Skeletal muscle satellite cell (primary cell): ENCODE results near the gene SNTG2.
A peak's percentile ranks its signal among the peaks of the same experiment; 100 is the strongest.

Experiments
- H3K27me3 ChIP-seq: 2 replicates; pipeline ENCODE4 v1.7.0; 2013; ENCODE audit warnings: low read length; ENCODE audit not compliant: control insufficient read depth, insufficient read depth
- H3K36me3 ChIP-seq: 2 replicates; pipeline ENCODE4 v1.7.0; 2013; ENCODE audit warnings: mild to moderate bottlenecking, control low read depth, low read length; ENCODE audit not compliant: insufficient read depth
- H3K4me1 ChIP-seq: 2 replicates; pipeline ENCODE4 v1.7.0; 2013; ENCODE audit warnings: low read length; ENCODE audit not compliant: control insufficient read depth, insufficient read depth
- H3K4me2 ChIP-seq: 2 replicates; pipeline ENCODE4 v1.7.0; 2013; ENCODE audit warnings: mild to moderate bottlenecking, low read length
- H3K4me3 ChIP-seq: 2 replicates; pipeline ENCODE4 v1.7.0; 2013; ENCODE audit warnings: low read length
- H3K9ac ChIP-seq: 2 replicates; pipeline ENCODE4 v1.7.0; 2013; ENCODE audit warnings: mild to moderate bottlenecking, low read depth, low read length, moderate library complexity
- H3K9me3 ChIP-seq: replicated peaks from 2 replicates; pipeline ENCODE4 v1.7.0; 2013; ENCODE audit warnings: mild to moderate bottlenecking, control low read depth, low read length

Gene SNTG2

DNA sequence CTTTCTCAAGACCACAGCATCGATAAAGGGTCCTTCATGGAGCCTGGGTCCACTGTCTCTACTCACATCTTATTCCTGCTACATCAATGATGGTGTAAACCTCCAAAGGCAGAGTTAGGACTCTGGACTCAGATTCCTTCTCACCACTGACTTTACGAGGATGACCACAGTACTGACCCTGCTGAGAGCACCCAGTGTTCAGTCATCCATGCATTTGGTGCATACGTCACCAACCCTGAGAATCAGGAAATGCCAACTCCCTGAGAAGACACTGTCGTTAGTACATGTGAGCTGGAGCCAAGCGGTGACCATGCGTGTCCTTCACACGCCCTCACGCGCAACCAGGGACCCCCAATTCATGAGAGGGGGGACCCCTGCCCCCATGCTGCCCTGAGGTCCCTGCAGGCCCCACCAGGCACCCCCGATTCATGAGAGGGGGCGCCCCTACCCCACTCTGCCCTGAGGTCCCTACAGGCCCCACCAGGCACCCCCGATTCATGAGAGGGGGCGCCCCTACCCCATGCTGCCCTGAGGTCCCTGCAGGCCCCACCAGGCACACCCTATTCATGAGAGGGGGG, 284.2 kb downstream of the SNTG2 start:
- Histone ChIP-seq H3K4me3 (no peak overlapping the region), H3K9me3 (peaks cover 8% of the 10 kb centered on the region), H3K27me3 (no peaks in the 10 kb centered on the region), H3K36me3 (no peaks in the 10 kb centered on the region), H3K4me1 (peaks cover 9% of the 10 kb centered on the region), H3K4me2 (no peak overlapping the region), H3K9ac (no peak overlapping the region)

DNA sequence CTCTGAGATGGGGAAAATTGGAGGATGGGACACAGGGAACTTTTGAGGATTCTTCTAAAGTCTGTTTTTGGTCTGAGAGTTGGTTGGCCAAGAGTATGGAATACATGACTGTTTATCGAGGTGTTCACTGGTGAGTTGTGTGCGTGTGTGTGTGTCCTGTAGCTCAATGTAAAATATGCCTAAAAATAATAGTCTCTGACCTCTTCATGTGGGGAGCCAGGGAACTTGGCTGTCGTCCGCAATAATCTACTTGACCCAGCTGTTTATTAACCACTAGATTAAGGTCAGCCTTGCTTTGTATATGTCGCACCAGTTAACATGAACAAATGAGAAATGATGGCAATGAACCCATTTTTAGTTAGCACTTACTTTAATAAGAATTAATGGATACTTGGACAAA, 285.2 kb downstream of the SNTG2 start:
- no peak overlapping the region for H3K4me3 ChIP-seq
- peaks cover 9% of the 10 kb centered on the region for H3K4me1 ChIP-seq
- no peaks in the 10 kb centered on the region for H3K27me3 ChIP-seq

DNA sequence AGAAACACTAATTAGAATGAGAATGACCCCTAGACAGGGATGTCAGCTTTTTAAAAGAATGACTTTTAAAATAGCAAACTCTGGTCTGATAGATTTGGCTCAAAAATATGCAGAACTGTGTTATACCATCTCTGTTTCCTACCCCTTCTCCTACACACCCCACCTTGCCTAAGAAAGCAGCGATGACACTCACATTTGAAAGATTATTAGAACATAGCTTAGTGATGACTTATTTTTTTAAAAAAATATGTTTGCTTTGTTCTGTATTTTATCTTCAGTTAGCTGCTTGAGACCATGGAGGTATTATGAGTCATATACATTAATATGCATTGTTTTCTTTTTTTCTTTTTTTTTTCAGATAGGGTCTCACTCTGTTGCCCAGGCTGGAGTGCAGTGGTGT, 286.0 kb downstream of the SNTG2 start:
- no peaks in the 10 kb centered on the region for H3K27me3 ChIP-seq
- H3K9ac ChIP-seq, result peak overlapping the region; percentile 41
- peaks cover 4% of the 10 kb centered on the region for H3K9me3 ChIP-seq
- no peak overlapping the region for H3K4me2 ChIP-seq
- H3K4me3 ChIP-seq, result no peak overlapping the region
- peaks cover 9% of the 10 kb centered on the region for H3K4me1 ChIP-seq
- H3K36me3 ChIP-seq, result no peaks in the 10 kb centered on the region

More for the DNA sequence above, 285.2 kb downstream of the SNTG2 start:
- no peak overlapping the region for H3K9ac ChIP-seq
- peaks cover 4% of the 10 kb centered on the region for H3K9me3 ChIP-seq
- no peak overlapping the region for H3K4me2 ChIP-seq
- no peaks in the 10 kb centered on the region for H3K36me3 ChIP-seq

GRCh38 chr2:1237783-1238182, 287.1 kb downstream of the SNTG2 start:
- peaks cover 4% of the 10 kb centered on the region for H3K9me3 ChIP-seq
- no peaks in the 10 kb centered on the region for H3K27me3 ChIP-seq
- no peaks in the 10 kb centered on the region for H3K36me3 ChIP-seq
- no peak overlapping the region for H3K9ac ChIP-seq
- peaks cover 9% of the 10 kb centered on the region for H3K4me1 ChIP-seq
- H3K4me3 ChIP-seq, result no peak overlapping the region
- H3K4me2 ChIP-seq, result no peak overlapping the region

DNA sequence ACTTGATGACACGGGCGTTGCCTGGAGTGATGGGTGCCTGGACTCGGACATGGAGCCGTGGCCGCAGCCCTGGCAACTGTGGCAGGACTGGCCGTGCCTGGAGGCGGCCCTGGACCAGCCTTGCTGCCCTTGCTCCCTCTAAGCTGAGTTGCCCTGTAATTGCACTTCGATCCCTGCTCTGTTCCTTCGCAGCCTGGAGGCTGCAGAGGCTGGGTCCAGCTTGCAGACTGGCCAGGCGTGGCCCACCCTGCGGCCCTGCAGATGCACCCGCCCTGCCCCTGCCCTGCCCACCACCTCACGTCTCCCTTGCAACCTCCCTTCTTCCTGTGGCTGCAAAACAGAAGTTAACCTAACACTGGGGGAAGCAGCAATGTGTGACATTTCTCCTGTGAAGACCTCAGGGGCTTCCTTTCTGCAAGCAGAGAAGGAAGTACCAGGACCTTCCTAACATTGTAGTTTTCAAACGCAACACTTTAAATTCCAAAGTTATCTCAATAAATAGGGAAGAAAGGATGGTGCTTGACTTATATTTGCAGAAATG, 288.0 kb downstream of the SNTG2 start:
- no peak overlapping the region for H3K9ac ChIP-seq
- peaks cover 9% of the 10 kb centered on the region for H3K4me1 ChIP-seq
- H3K4me3 ChIP-seq, result no peak overlapping the region
- peaks cover 4% of the 10 kb centered on the region for H3K9me3 ChIP-seq
- no peaks in the 10 kb centered on the region for H3K36me3 ChIP-seq
- no peak overlapping the region for H3K4me2 ChIP-seq
- no peaks in the 10 kb centered on the region for H3K27me3 ChIP-seq

GRCh38 chr2:1245193-1245592, 294.5 kb downstream of the SNTG2 start:
- Histone ChIP-seq H3K9me3 (no peaks in the 10 kb centered on the region), H3K4me1 (no peaks in the 10 kb centered on the region), H3K9ac (no peak overlapping the region), H3K4me2 (no peak overlapping the region), H3K36me3 (no peaks in the 10 kb centered on the region), H3K4me3 (no peak overlapping the region), H3K27me3 (no peaks in the 10 kb centered on the region)

- Histone ChIP-seq H3K36me3 (no peaks in the 10 kb centered on the region), H3K9me3 (no peaks in the 10 kb centered on the region), H3K4me2 (no peak overlapping the region), H3K9ac (no peak overlapping the region), H3K4me1 (no peaks in the 10 kb centered on the region), H3K27me3 (no peaks in the 10 kb centered on the region), H3K4me3 (no peak overlapping the region)
These were observed 295.6 kb downstream of the SNTG2 start for GRCh38 chr2:1246239-1246638.

DNA sequence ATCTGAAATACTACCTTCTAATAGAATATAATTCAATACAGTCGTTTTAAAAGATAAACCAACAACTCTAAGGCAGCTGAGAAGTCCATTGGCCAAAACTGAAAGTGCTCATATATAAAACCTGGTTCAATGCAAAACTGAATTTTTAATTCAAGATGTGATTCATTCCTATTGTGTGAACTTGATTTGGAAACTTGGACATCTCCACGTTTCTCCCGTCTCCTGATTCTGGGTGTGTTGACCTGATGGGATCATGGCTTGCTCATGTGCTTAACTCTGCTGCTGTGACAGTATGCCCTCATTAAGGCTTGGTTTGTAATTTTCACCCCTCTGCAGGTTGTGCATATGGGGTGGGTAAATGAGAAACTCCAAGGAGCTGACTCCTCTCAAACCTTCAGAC, 296.3 kb downstream of the SNTG2 start:
- Histone ChIP-seq H3K9me3 (no peaks in the 10 kb centered on the region), H3K4me3 (no peak overlapping the region), H3K36me3 (no peaks in the 10 kb centered on the region), H3K4me1 (no peaks in the 10 kb centered on the region), H3K4me2 (no peak overlapping the region), H3K27me3 (no peaks in the 10 kb centered on the region), H3K9ac (no peak overlapping the region)

GRCh38 chr2:1248187-1248586, 297.5 kb downstream of the SNTG2 start:
- Histone ChIP-seq H3K4me2 (no peak overlapping the region), H3K4me1 (no peaks in the 10 kb centered on the region), H3K27me3 (no peaks in the 10 kb centered on the region), H3K36me3 (no peaks in the 10 kb centered on the region), H3K4me3 (no peak overlapping the region), H3K9me3 (no peaks in the 10 kb centered on the region), H3K9ac (no peak overlapping the region)

DNA sequence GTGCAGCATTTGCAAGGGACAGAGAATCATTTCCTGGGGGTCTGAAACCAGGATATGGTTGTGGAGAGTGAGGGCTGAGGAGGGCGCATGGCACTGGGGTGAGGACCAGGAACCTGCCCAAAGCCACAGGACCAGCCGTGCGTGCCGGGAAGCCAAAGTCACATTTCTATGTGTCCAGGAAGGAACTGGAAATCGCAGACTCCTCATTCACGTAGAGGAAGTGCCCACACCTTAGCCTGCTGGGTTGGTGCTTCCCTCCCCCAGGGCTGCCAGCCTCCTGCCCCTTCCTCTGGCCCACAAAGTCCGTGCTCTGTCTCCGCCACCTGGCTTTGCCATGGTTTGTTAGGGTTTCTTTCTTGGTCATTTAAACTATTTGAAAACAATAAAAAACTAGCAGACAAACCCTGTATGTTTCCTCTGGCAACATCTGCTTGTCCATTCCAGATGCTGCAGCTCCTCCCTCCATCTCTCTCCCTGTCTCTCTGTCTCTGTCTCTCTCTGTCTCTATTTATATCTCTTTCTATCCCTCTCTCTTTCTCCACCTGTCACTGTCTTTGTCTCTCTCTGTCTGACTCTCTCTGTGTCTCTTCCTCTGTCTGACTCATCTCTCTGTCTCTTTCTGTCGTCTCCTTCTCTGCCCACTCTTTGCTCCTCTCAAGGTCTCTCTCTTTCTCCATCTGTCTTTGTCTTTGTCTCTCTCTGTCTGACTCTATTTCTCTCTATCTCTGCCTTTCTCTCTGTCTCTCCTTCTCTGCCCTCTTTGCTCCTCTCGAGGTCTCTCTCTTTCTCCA, 299.4 kb downstream of the SNTG2 start:
- Histone ChIP-seq H3K4me3 (no peak overlapping the region), H3K4me1 (no peaks in the 10 kb centered on the region), H3K4me2 (no peak overlapping the region), H3K36me3 (no peaks in the 10 kb centered on the region), H3K9ac (no peak overlapping the region), H3K27me3 (no peaks in the 10 kb centered on the region), H3K9me3 (no peaks in the 10 kb centered on the region)

DNA sequence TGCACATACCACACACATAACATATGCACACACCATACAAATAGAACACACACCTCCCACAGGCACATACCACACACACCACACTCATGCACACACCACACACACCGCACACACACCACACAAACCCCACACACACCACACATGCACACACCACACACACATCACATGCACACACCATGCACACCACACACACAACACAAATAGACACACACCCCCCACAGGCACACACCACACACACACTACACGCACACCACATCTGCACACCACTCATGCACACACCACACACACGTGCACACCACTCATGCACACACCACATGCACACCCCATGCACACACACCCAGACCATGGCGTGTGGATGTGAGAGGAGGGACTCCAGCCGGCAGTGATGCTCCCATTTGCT, 300.9 kb downstream of the SNTG2 start:
- Histone ChIP-seq H3K4me3 (no peak overlapping the region), H3K9me3 (no peaks in the 10 kb centered on the region), H3K36me3 (no peaks in the 10 kb centered on the region), H3K4me2 (no peak overlapping the region), H3K27me3 (no peaks in the 10 kb centered on the region), H3K9ac (no peak overlapping the region), H3K4me1 (no peaks in the 10 kb centered on the region)

DNA sequence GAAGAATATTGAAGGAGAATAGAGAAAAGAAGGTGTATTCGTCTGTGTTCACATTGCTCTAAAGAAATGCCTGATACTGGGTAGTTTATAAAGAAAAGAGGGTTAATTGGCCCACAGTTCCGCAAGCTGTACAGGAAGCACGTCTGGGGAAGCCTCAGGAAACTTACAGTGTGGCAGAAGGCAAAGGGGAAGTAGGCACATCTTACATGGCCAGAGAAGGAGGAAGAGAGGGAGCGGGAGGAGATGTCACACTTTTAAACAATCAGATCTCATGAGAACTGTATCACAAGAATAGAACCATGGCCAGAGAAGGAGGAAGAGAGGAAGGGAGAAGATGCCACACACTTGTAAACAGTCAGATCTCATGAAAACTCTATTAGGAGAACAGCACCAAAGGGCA, 303.0 kb downstream of the SNTG2 start:
- Histone ChIP-seq H3K4me3 (no peak overlapping the region), H3K36me3 (no peaks in the 10 kb centered on the region), H3K27me3 (no peaks in the 10 kb centered on the region), H3K4me2 (no peak overlapping the region), H3K4me1 (no peaks in the 10 kb centered on the region), H3K9ac (no peak overlapping the region), H3K9me3 (no peaks in the 10 kb centered on the region)
